HEK293 (cell line): ENCODE measurements around the gene THOC7.

Source experiments
- CTCF ChIA-PET: fragments of 350-600 bp; formaldehyde crosslinking; extraction: SDS; loops from one replicate; lab custom pipeline; 2021; ENCODE audit warnings: antibody characterized with exemption; lab: Yijun Ruan, JAX
- POLR2A ChIA-PET: fragments of 300-600 bp; formaldehyde crosslinking; extraction: SDS; loops from one replicate; lab custom pipeline; 2020; ENCODE audit warnings: antibody characterized with exemption, inconsistent platforms; lab: Yijun Ruan, JAX
- H3K27ac ChIP-seq: fragments of 200-500 bp; sonication (Bioruptor generic); 2 replicates; pipeline ENCODE4 v1.5.1; 2014; ENCODE audit warnings: low read depth, low read length, control low read depth, inconsistent platforms; ENCODE audit errors: extremely low read depth
- H3K36me3 ChIP-seq, 2 experiments: fragments of 200-500 bp in 1 of 2; sonication (Bioruptor generic) in 1 of 2; 1 replicate in 1 of 2; 2 replicates in 1 of 2; pipeline ENCODE4 v1.5.1; 2014 to 2017; ENCODE audit warnings: inconsistent platforms in 2 of 2, low read length in 2 of 2; ENCODE audit not compliant: control insufficient read depth in 2 of 2, insufficient read depth in 1 of 2
- H3K4me1 ChIP-seq: fragments of 200-500 bp; sonication (Bioruptor generic); 2 replicates; pipeline ENCODE4 v1.5.1; 2014; ENCODE audit warnings: mild to moderate bottlenecking, low read length, inconsistent platforms; ENCODE audit not compliant: control insufficient read depth, insufficient read depth
- H3K4me3 ChIP-seq: 2 replicates; pipeline ENCODE4 v1.5.1; 2011; ENCODE audit warnings: low read depth, mild to moderate bottlenecking, control low read depth, low read length, moderate library complexity
- H3K9me3 ChIP-seq: fragments of 200-500 bp; sonication (Bioruptor generic); 2 replicates; pipeline ENCODE4 v1.5.1; 2014; ENCODE audit warnings: low read depth, low read length, inconsistent platforms; ENCODE audit not compliant: control insufficient read depth, insufficient read depth
- GLI2 ChIP-seq: fragments of 450-650 bp; formaldehyde crosslinking; IDR thresholded peaks from 2 replicates; pipeline ENCODE4; 2017; ENCODE audit warnings: missing biosample characterization, missing genetic modification characterization, low read depth, borderline replicate concordance
- OVOL3 ChIP-seq: fragments of 450-650 bp; formaldehyde crosslinking; IDR thresholded peaks from 2 replicates; pipeline ENCODE4 v1.5.1; 2016; ENCODE audit warnings: missing biosample characterization, missing genetic modification characterization
- PRDM1 ChIP-seq: fragments of 450-650 bp; formaldehyde crosslinking; IDR thresholded peaks from 2 replicates; pipeline ENCODE4; 2016; ENCODE audit warnings: missing biosample characterization, missing genetic modification characterization
- SP3 ChIP-seq: fragments of 450-650 bp; formaldehyde crosslinking; IDR thresholded peaks from 2 replicates; pipeline ENCODE4 v1.5.1; 2016; ENCODE audit warnings: missing biosample characterization, missing genetic modification characterization
- ZFHX2 ChIP-seq: fragments of 450-650 bp; formaldehyde crosslinking; conservative IDR thresholded peaks from 2 replicates; pipeline ENCODE4 v1.5.1; 2016; ENCODE audit warnings: missing biosample characterization, missing genetic modification characterization
- ZNF202 ChIP-seq: fragments of 450-650 bp; formaldehyde crosslinking; IDR thresholded peaks from 2 replicates; pipeline ENCODE4 v1.5.1; 2016; ENCODE audit warnings: missing biosample characterization, missing genetic modification characterization, borderline replicate concordance
- ZNF223 ChIP-seq: fragments of 450-650 bp; formaldehyde crosslinking; IDR thresholded peaks from 2 replicates; pipeline ENCODE4 v1.5.1; 2016; ENCODE audit warnings: missing biosample characterization, missing genetic modification characterization
- ZNF354C ChIP-seq: fragments of 450-650 bp; formaldehyde crosslinking; IDR thresholded peaks from 2 replicates; pipeline ENCODE4 v1.5.1; 2016; ENCODE audit warnings: missing biosample characterization, missing genetic modification characterization, low read depth, borderline replicate concordance
- ZNF521 ChIP-seq: fragments of 450-650 bp; formaldehyde crosslinking; IDR thresholded peaks from 2 replicates; pipeline ENCODE4 v1.5.1; 2017; ENCODE audit warnings: missing biosample characterization, mild to moderate bottlenecking, missing genetic modification characterization
- ZNF555 ChIP-seq: fragments of 450-650 bp; formaldehyde crosslinking; conservative IDR thresholded peaks from 2 replicates; pipeline ENCODE4 v1.5.1; 2017; ENCODE audit warnings: missing biosample characterization, mild to moderate bottlenecking, missing genetic modification characterization, inconsistent platforms
- ZNF560 ChIP-seq: fragments of 450-650 bp; formaldehyde crosslinking; IDR thresholded peaks from 2 replicates; pipeline ENCODE4 v1.5.1; 2017; ENCODE audit warnings: missing biosample characterization, missing genetic modification characterization, borderline replicate concordance
- ZNF600 ChIP-seq: fragments of 450-650 bp; formaldehyde crosslinking; IDR thresholded peaks from 2 replicates; pipeline ENCODE4 v1.5.1; 2016; ENCODE audit warnings: missing biosample characterization, missing genetic modification characterization
- ZNF658 ChIP-seq: fragments of 450-650 bp; formaldehyde crosslinking; IDR thresholded peaks from 2 replicates; pipeline ENCODE4; 2016; ENCODE audit warnings: missing biosample characterization, missing genetic modification characterization
- ZNF670 ChIP-seq: fragments of 450-650 bp; formaldehyde crosslinking; IDR thresholded peaks from 2 replicates; pipeline ENCODE4 v1.5.1; 2016; ENCODE audit warnings: missing biosample characterization, missing genetic modification characterization, low read depth
- ZNF701 ChIP-seq: fragments of 450-650 bp; formaldehyde crosslinking; IDR thresholded peaks from 2 replicates; pipeline ENCODE4 v1.5.1; 2016; ENCODE audit warnings: missing biosample characterization, missing genetic modification characterization
- ZNF707 ChIP-seq: fragments of 450-650 bp; formaldehyde crosslinking; IDR thresholded peaks from 2 replicates; pipeline ENCODE4 v1.5.1; 2016; ENCODE audit warnings: missing biosample characterization, missing genetic modification characterization
- ZNF785 ChIP-seq: fragments of 450-650 bp; formaldehyde crosslinking; IDR thresholded peaks from 2 replicates; pipeline ENCODE4 v1.5.1; 2016; ENCODE audit warnings: missing biosample characterization, missing genetic modification characterization
- TF ChIP-seq, protein P1 (sequence below): fragments of 450-650 bp; formaldehyde crosslinking; IDR thresholded peaks from 2 replicates; pipeline ENCODE4 v1.5.0; 2017; ENCODE audit warnings: missing biosample characterization, missing genetic modification characterization, borderline replicate concordance
- TF ChIP-seq, protein P2 (sequence below): fragments of 450-650 bp; formaldehyde crosslinking; IDR thresholded peaks from 2 replicates; pipeline ENCODE4 v1.5.1; 2017; ENCODE audit warnings: missing biosample characterization, missing genetic modification characterization
- TF ChIP-seq, protein P3 (sequence below): fragments of 450-650 bp; formaldehyde crosslinking; IDR thresholded peaks from 2 replicates; pipeline ENCODE4 v1.5.1; 2017; ENCODE audit warnings: missing biosample characterization, missing genetic modification characterization
- TF ChIP-seq, protein P4 (sequence below): fragments of 450-650 bp; formaldehyde crosslinking; IDR thresholded peaks from 2 replicates; pipeline ENCODE4 v1.5.1; 2017; ENCODE audit warnings: missing biosample characterization, missing genetic modification characterization
- TF ChIP-seq, protein P5 (sequence below): fragments of 450-650 bp; formaldehyde crosslinking; IDR thresholded peaks from 2 replicates; pipeline ENCODE4 v1.5.1; 2017; ENCODE audit warnings: missing biosample characterization, missing genetic modification characterization

The THOC7 gene

DNA sequence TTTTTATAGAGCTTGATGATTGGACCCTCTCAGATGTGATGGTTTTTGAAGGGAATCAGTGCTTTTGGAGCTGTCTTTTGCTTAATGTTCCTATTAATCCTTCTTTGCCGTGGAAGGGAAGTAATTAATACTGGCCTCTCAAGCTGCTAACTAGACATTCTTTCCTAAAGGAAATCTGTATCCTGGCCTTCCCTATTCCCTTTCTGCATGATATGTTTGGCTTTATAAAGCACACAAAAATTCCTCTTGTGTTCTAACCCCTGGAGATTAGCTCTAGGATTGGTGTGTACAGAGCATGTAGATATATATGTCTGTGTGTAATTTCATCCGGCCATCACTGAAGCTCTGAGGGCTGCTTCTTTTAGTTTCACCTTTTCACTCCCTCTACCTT lies 7.0 kb upstream of the THOC7 start (continued):
- TF ChIP-seq, protein P1, sequence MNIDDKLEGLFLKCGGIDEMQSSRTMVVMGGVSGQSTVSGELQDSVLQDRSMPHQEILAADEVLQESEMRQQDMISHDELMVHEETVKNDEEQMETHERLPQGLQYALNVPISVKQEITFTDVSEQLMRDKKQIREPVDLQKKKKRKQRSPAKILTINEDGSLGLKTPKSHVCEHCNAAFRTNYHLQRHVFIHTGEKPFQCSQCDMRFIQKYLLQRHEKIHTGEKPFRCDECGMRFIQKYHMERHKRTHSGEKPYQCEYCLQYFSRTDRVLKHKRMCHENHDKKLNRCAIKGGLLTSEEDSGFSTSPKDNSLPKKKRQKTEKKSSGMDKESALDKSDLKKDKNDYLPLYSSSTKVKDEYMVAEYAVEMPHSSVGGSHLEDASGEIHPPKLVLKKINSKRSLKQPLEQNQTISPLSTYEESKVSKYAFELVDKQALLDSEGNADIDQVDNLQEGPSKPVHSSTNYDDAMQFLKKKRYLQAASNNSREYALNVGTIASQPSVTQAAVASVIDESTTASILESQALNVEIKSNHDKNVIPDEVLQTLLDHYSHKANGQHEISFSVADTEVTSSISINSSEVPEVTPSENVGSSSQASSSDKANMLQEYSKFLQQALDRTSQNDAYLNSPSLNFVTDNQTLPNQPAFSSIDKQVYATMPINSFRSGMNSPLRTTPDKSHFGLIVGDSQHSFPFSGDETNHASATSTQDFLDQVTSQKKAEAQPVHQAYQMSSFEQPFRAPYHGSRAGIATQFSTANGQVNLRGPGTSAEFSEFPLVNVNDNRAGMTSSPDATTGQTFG (tag by site-specific recombination) = no peak
- TF ChIP-seq ZNF600 (tag by site-specific recombination) (no peak), ZFHX2 (no peak), ZNF701 (tag by site-specific recombination) (no peak), ZNF521 (tag by site-specific recombination) (no peak), OVOL3 (tag by site-specific recombination) (no peak), ZNF670 (tag by site-specific recombination) (no peak), ZNF555 (tag by site-specific recombination) (no peak), ZNF785 (tag by site-specific recombination) (no peak)
- TF ChIP-seq, protein P2, sequence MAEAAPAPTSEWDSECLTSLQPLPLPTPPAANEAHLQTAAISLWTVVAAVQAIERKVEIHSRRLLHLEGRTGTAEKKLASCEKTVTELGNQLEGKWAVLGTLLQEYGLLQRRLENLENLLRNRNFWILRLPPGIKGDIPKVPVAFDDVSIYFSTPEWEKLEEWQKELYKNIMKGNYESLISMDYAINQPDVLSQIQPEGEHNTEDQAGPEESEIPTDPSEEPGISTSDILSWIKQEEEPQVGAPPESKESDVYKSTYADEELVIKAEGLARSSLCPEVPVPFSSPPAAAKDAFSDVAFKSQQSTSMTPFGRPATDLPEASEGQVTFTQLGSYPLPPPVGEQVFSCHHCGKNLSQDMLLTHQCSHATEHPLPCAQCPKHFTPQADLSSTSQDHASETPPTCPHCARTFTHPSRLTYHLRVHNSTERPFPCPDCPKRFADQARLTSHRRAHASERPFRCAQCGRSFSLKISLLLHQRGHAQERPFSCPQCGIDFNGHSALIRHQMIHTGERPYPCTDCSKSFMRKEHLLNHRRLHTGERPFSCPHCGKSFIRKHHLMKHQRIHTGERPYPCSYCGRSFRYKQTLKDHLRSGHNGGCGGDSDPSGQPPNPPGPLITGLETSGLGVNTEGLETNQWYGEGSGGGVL (tag by site-specific recombination) = no peak

DNA sequence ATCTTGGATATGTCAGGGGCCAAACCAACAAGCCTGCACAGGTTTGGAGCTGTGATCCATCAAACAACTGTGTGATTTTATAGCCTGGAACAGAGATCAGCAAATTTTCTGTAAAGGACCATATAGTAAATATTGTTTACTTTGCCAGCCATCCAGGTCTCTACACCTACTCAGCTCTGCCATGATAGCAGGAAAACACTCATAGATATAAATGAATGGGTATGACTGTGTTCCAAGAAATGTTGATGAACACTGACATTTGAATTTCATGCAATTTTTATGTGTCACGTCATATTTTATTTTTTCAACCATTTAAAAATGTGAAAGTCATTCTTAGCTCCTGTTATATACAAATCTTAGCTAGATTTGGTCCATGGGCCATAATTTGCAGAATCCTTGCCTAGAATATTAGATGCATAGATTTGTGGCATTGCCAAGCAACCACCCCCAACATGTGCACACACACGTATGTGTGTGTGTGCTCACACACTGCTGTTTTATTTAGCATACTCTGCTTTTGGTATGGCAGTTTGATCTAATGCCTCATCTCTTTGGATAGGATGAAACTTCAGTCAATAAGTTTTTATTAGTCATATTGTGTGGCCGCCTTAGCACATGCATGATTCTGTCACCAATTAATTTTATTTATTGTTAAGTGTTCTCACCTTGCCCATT lies 6.5 kb upstream of the THOC7 start:
- H3K4me3 ChIP-seq = no peak overlapping the region
- no peaks in the 10 kb centered on the region for H3K9me3 ChIP-seq
- H3K4me1 ChIP-seq = no peaks in the 10 kb centered on the region
- ChIA-PET POLR2A (no interaction called here), CTCF (interaction anchor here (0.5 to 0.7 kb wide), 2 partner anchors 8 to 77 kb away, joined by 3 read pairs; no protein-coding TSS in a partner anchor)
- TF ChIP-seq, protein P3, sequence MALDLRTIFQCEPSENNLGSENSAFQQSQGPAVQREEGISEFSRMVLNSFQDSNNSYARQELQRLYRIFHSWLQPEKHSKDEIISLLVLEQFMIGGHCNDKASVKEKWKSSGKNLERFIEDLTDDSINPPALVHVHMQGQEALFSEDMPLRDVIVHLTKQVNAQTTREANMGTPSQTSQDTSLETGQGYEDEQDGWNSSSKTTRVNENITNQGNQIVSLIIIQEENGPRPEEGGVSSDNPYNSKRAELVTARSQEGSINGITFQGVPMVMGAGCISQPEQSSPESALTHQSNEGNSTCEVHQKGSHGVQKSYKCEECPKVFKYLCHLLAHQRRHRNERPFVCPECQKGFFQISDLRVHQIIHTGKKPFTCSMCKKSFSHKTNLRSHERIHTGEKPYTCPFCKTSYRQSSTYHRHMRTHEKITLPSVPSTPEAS (tag by site-specific recombination) = peak; percentile 19; the same call in 1 of the 2 replicates
- TF ChIP-seq ZNF202 = no peak
- no peak overlapping the region for H3K27ac ChIP-seq
- H3K36me3 ChIP-seq = peaks cover 0 to 4% of the 10 kb centered on the region in 2 experiments; a peak in 1 of 3 replicates

DNA sequence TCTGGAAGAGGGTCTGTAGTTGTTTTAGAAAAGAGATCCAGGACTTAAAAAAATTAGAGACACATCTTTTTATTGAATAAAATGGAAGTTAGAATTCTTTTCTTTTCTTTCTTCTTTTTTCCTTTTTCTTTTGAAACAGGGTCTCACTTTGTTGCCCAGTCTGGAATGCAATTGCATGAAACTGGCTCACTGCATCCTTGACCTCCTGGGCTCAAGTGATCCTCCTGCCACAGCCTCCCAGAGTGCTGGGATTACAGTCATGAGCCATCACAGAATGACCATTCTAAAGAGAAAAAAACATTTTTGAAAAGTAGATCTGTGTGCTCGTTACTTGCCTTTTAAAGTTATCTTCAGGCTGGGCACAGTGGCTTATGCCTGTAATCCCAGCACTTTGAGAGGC lies 3.6 kb upstream of the THOC7 start:
- Histone ChIP-seq H3K9me3 (no peaks in the 10 kb centered on the region), H3K4me1 (no peaks in the 10 kb centered on the region; the same call in 1 of the 2 replicates), H3K4me3 (no peak overlapping the region), H3K27ac (no peak overlapping the region), H3K36me3 (peaks cover 0 to 4% of the 10 kb centered on the region in 2 experiments; a peak in 1 of 3 replicates)
- ChIA-PET CTCF (no interaction called here), POLR2A (no interaction called here)
- no peak for TF ChIP-seq ZNF658 (tag by site-specific recombination)
- TF ChIP-seq ZNF707 = no peak
- no peak for TF ChIP-seq PRDM1 (tag by site-specific recombination)
- TF ChIP-seq, protein P4, sequence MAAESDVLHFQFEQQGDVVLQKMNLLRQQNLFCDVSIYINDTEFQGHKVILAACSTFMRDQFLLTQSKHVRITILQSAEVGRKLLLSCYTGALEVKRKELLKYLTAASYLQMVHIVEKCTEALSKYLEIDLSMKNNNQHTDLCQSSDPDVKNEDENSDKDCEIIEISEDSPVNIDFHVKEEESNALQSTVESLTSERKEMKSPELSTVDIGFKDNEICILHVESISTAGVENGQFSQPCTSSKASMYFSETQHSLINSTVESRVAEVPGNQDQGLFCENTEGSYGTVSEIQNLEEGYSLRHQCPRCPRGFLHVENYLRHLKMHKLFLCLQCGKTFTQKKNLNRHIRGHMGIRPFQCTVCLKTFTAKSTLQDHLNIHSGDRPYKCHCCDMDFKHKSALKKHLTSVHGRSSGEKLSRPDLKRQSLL (tag by site-specific recombination) = no peak
- no peak for TF ChIP-seq GLI2
- no peak for TF ChIP-seq ZNF223
- no peak for TF ChIP-seq SP3
- no peak for TF ChIP-seq ZNF354C (tag by site-specific recombination)
- no peak for TF ChIP-seq ZNF560
- TF ChIP-seq, protein P5, sequence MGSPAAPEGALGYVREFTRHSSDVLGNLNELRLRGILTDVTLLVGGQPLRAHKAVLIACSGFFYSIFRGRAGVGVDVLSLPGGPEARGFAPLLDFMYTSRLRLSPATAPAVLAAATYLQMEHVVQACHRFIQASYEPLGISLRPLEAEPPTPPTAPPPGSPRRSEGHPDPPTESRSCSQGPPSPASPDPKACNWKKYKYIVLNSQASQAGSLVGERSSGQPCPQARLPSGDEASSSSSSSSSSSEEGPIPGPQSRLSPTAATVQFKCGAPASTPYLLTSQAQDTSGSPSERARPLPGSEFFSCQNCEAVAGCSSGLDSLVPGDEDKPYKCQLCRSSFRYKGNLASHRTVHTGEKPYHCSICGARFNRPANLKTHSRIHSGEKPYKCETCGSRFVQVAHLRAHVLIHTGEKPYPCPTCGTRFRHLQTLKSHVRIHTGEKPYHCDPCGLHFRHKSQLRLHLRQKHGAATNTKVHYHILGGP (tag by site-specific recombination) = no peak
- no peak for TF ChIP-seq ZFHX2
- TF ChIP-seq, protein P1 (tag by site-specific recombination) = no peak
